ENCODE measurements around the gene WSCD1. TPM values are rescaled to one million over a fixed set of nuclear protein-coding genes. Genes with fewer than 3 reads are reported as not detected.

WSCD1 gene
- total RNA-seq, 4 donors from 2014 or later, result 0.16 to 4.2 (median 3.0) TPM

GRCh38 chr17:6172642-6173330 is 102.6 kb downstream of the WSCD1 start:
- no peak for TF ChIP-seq CTCF (IDR thresholded peaks at IDR 0.05; ENCODE audit: low read depth)

- no peak for TF ChIP-seq CTCF (IDR thresholded peaks at IDR 0.05; ENCODE audit: low read depth)
Measured at GRCh38 chr17:6173653-6174052, 103.5 kb downstream of the WSCD1 start.

Data from subcutaneous adipose tissue (tissue), 4 donors.